HCT116 (cell line): ENCODE measurements around the gene UQCC2. TPM values are rescaled to one million over a fixed set of nuclear protein-coding genes. Genes with fewer than 3 reads are reported as not detected.

ENCODE experiments used
- ATAC-seq: fragments of 200-7000 bp; cut with Tn5 transposase; 2 replicates; pipeline ENCODE4 v1.9.1; 2020; ENCODE audit warnings: mild to moderate bottlenecking, moderate library complexity
- BruUV-seq: library from RNA; stranded (reverse); fragments of 400-500 nt; replicated peaks from 2 replicates; lab custom pipeline; 2021; lab: Mats Ljungman, UMichigan
- CTCF ChIA-PET: fragments of 300-600 bp; sonication (Branson Sonifier 250); formaldehyde crosslinking; loops from one replicate; lab custom pipeline; 2021; ENCODE audit warnings: antibody characterized with exemption; lab: Charles Lee
- POLR2A ChIA-PET: fragments of 300-600, 350-600 bp; sonication (Branson Sonifier 250); formaldehyde crosslinking; loops from one replicate; lab custom pipeline; 2021; ENCODE audit warnings: antibody characterized with exemption; lab: Charles Lee
- RAD21 ChIA-PET, 2 experiments: fragments of 300-600 bp; sonication (Branson Sonifier 250); formaldehyde crosslinking; loops; one replicate each; lab custom pipeline; 2023; ENCODE audit warnings: low total read pairs in 2 of 2; ENCODE audit not compliant: uncharacterized antibody in 2 of 2, unreplicated experiment in 2 of 2, low non-redundant PET in 1 of 2; lab: Charles Lee
- DNase-seq: peaks from one replicate; pipeline ENCODE4 v3.0.0-alpha.2; 2010; ENCODE audit warnings: low read depth, low spot score
- H2AFZ ChIP-seq: fragments of 200-600 bp; shearing (Covaris generic), sonication (generic); 2 replicates; pipeline ENCODE4 v1.6.1; 2017; ENCODE audit warnings: low read depth, mixed run types, mixed read lengths, antibody characterized with exemption, low read length; ENCODE audit not compliant: poor library complexity, severe bottlenecking
- H3K27ac ChIP-seq: 2 replicates; pipeline ENCODE4 v1.5.1; 2012; ENCODE audit warnings: low read depth, low read length
- H3K27me3 ChIP-seq: fragments of 200-600 bp; sonication (generic); 2 replicates; pipeline ENCODE4 v1.6.1; 2016; ENCODE audit warnings: mixed run types, low read length, mixed read lengths; ENCODE audit not compliant: insufficient read depth
- H3K36me3 ChIP-seq, 2 experiments: fragments of 200-500 bp in 1 of 2; fragments of 200-600 bp in 1 of 2; sonication (Bioruptor generic) in 1 of 2; sonication (generic) in 1 of 2; 2 replicates each; pipeline versions ENCODE4 v1.5.1 to v1.6.1; 2014 to 2016; ENCODE audit warnings: low read length in 2 of 2, inconsistent platforms in 1 of 2, mixed read lengths in 1 of 2, mixed run types in 1 of 2; ENCODE audit not compliant: insufficient read depth in 2 of 2, control insufficient read depth in 1 of 2
- H3K4me1 ChIP-seq, 2 experiments: fragments of 200-600 bp in 1 of 2; sonication (generic) in 1 of 2; 2 replicates each; pipeline versions ENCODE4 v1.5.1 to v1.6.1; 2012 to 2017; ENCODE audit warnings: low read length in 2 of 2, inconsistent platforms in 1 of 2, mild to moderate bottlenecking in 1 of 2, mixed read lengths in 1 of 2, mixed run types in 1 of 2, moderate library complexity in 1 of 2; ENCODE audit not compliant: insufficient read depth in 2 of 2, control insufficient read depth in 1 of 2
- H3K4me2 ChIP-seq: fragments of 200-600 bp; sonication (generic); 2 replicates; pipeline ENCODE4 v1.6.1; 2017; ENCODE audit warnings: mixed run types, low read length, mixed read lengths
- H3K4me3 ChIP-seq, 2 experiments: fragments of 200-600 bp in 1 of 2; sonication (generic) in 1 of 2; replicated peaks in 1 of 2; 2 replicates each; pipeline ENCODE4 v1.5.1; 2011 to 2016; ENCODE audit warnings: low read length in 2 of 2, control low read depth in 1 of 2, low read depth in 1 of 2, mild to moderate bottlenecking in 1 of 2, mixed read lengths in 1 of 2, mixed run types in 1 of 2
- H3K79me2 ChIP-seq: fragments of 200-600 bp; sonication (generic); 2 replicates; pipeline ENCODE4 v1.6.1; 2017; ENCODE audit warnings: mild to moderate bottlenecking, mixed run types, low read length, moderate library complexity, mixed read lengths; ENCODE audit not compliant: insufficient read depth
- H3K9ac ChIP-seq: fragments of 200-600 bp; sonication (generic); 2 replicates; pipeline ENCODE4 v1.6.1; 2016; ENCODE audit warnings: low read length, mixed read lengths
- H3K9me2 ChIP-seq: fragments of 200-600 bp; sonication (generic), shearing (Covaris generic); 2 replicates; pipeline ENCODE4 v1.6.1; 2017; ENCODE audit warnings: mixed run types, mild to moderate bottlenecking, moderate library complexity; ENCODE audit not compliant: insufficient read depth
- H3K9me3 ChIP-seq, 2 experiments: fragments of 200-500 bp in 1 of 2; fragments of 200-600 bp in 1 of 2; sonication (Bioruptor generic) in 1 of 2; sonication (generic) in 1 of 2; 2 replicates each; pipeline ENCODE4 v1.6.1; 2014 to 2017; ENCODE audit warnings: low read length in 2 of 2, mixed read lengths in 2 of 2, inconsistent platforms in 1 of 2, low read depth in 1 of 2, mild to moderate bottlenecking in 1 of 2, mixed run types in 1 of 2, moderate library complexity in 1 of 2; ENCODE audit not compliant: control insufficient read depth in 1 of 2, insufficient read depth in 1 of 2
- H4K20me1 ChIP-seq: fragments of 200-600 bp; sonication (generic), shearing (Covaris generic); 2 replicates; pipeline ENCODE4 v1.6.1; 2017; ENCODE audit warnings: mixed run types, mild to moderate bottlenecking, moderate library complexity; ENCODE audit not compliant: insufficient read depth
- ATF3 ChIP-seq: IDR thresholded peaks from 2 replicates; pipeline ENCODE4 v1.6.1; 2012
- CEBPB ChIP-seq: IDR thresholded peaks from 2 replicates; pipeline ENCODE4 v1.6.1; 2012; ENCODE audit warnings: low read depth
- CTCF ChIP-seq, 3 experiments: fragments of 200-600 bp in 1 of 3; sonication (generic) in 1 of 3; IDR thresholded peaks in 2 of 3; conservative IDR thresholded peaks in 1 of 3; 2 replicates each; pipeline ENCODE4 v1.5.1; 2012 to 2017; ENCODE audit warnings: low read depth in 2 of 3, low read length in 2 of 3, antibody characterized with exemption in 1 of 3, borderline replicate concordance in 1 of 3, control low read depth in 1 of 3, mild to moderate bottlenecking in 1 of 3, mixed read lengths in 1 of 3, mixed run types in 1 of 3, moderate library complexity in 1 of 3; ENCODE audit not compliant: insufficient read depth in 1 of 3
- EGR1 ChIP-seq: IDR thresholded peaks from 2 replicates; pipeline ENCODE4 v1.6.1; 2012; ENCODE audit warnings: low read depth
- FOSL1 ChIP-seq: IDR thresholded peaks from 2 replicates; pipeline ENCODE4 v1.6.1; 2012; ENCODE audit warnings: low read depth
- JUND ChIP-seq: IDR thresholded peaks from 2 replicates; pipeline ENCODE4 v1.6.1; 2012
- POLR2AphosphoS5 ChIP-seq: IDR thresholded peaks from 2 replicates; pipeline ENCODE4 v1.6.1; 2011; ENCODE audit warnings: mild to moderate bottlenecking, low read depth, low read length, moderate library complexity
- SIN3A ChIP-seq: IDR thresholded peaks from 2 replicates; pipeline ENCODE4 v1.6.1; 2012; ENCODE audit warnings: low read depth
- TCF7L2 ChIP-seq: IDR thresholded peaks from 2 replicates; pipeline ENCODE4 v1.7.0; 2011; ENCODE audit warnings: borderline replicate concordance, inconsistent platforms; ENCODE audit not compliant: insufficient read depth, insufficient read length; ENCODE audit errors: extremely low read depth
- YY1 ChIP-seq: IDR thresholded peaks from 2 replicates; pipeline ENCODE4 v1.6.1; 2011; ENCODE audit warnings: low read length, low read depth, moderate library complexity, mild to moderate bottlenecking; ENCODE audit not compliant: insufficient replicate concordance; ENCODE audit errors: extremely low read depth
- ZNF274 ChIP-seq: fragments of 200-500 bp; sonication (Bioruptor generic); IDR thresholded peaks from 2 replicates; pipeline ENCODE4 v1.6.1; 2014; ENCODE audit warnings: mild to moderate bottlenecking, low read depth, low read length, inconsistent platforms
- intact Hi-C: fragments of 100-400 bp; cut with micrococcal nuclease; formaldehyde crosslinking; loops from 2 replicates; pipeline ENCODE4 v1.10.0; 2022
- total RNA-seq: library from RNA; stranded (reverse); gene quantifications from one replicate; pipeline ENCODE4 v1.2.1, GENCODE V29; 2021; ENCODE audit not compliant: unreplicated experiment
- TF ChIP-seq, protein P1 (sequence below): IDR thresholded peaks from 2 replicates; pipeline ENCODE4 v1.6.1; 2012
- TF ChIP-seq, protein P2 (sequence below): IDR thresholded peaks from 2 replicates; pipeline ENCODE4 v1.6.1; 2012; ENCODE audit warnings: low read depth

The UQCC2 gene
- total RNA-seq, 1 experiment from 2014 or later: 95.1 TPM

- Histone ChIP-seq H3K4me3 (no peak overlapping the region), H3K27ac (no peak overlapping the region), H3K9me3 (no peaks in the 10 kb centered on the region), H3K9ac (no peak overlapping the region), H3K27me3 (peaks cover 14% of the 10 kb centered on the region; the same call in 1 of the 2 replicates), H3K4me1 (peaks cover 0 to 6% of the 10 kb centered on the region in 2 experiments; a peak in 2 of 4 replicates), H3K4me2 (no peak overlapping the region), H3K36me3 (no peaks in the 10 kb centered on the region), H3K79me2 (no peaks in the 10 kb centered on the region), H4K20me1 (no peaks in the 10 kb centered on the region), H3K9me2 (no peaks in the 10 kb centered on the region), H2AFZ (no peak overlapping the region)
- no peak for TF ChIP-seq JUND
- TF ChIP-seq, protein P1, sequence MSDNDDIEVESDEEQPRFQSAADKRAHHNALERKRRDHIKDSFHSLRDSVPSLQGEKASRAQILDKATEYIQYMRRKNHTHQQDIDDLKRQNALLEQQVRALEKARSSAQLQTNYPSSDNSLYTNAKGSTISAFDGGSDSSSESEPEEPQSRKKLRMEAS: no peak
- no peak for TF ChIP-seq YY1
- no peak for TF ChIP-seq POLR2AphosphoS5
- no peak for TF ChIP-seq CEBPB
- RAD21 ChIA-PET: interaction anchor here in 1 of 2 experiments (0.5 kb wide), 1 partner anchor 13 kb away, joined by 7 read pairs; no protein-coding TSS in a partner anchor
- POLR2A ChIA-PET: no interaction called here
- DNase-seq: no peak
- CTCF ChIA-PET: no interaction called here
- no peak for ATAC-seq
- no TSS peak for BruUV-seq
- intact Hi-C loops: no loop called here
Observed at GRCh38 chr6:33727932-33728331, 16.4 kb upstream of the UQCC2 start.

DNA sequence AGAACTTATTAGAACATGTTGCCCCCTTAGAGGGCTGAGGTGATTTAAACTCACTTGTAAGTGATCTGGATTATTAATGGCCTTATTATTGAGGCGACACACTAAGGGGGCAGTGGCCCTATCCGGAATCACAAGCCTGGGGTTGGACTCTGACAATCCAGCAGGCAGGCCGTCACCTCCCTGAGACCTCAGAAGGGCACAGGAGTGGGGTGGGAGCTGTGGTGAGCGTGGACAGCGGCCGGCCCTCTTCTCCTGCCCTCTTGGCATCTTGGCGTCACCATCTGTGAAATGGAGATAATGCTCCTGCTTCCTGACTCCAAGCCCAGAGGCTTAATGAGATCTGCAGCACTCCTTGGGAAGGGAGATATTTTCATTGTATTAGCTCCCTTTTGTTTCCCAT lies 15.6 kb upstream of the UQCC2 start:
- CTCF ChIA-PET: no interaction called here
- no peaks in the 10 kb centered on the region for H3K9me3 ChIP-seq
- H3K4me3 ChIP-seq: no peak overlapping the region
- no peaks in the 10 kb centered on the region for H4K20me1 ChIP-seq
- no peak overlapping the region for H3K27ac ChIP-seq
- H3K79me2 ChIP-seq: no peaks in the 10 kb centered on the region
- H3K4me1 ChIP-seq: no peaks in the 10 kb centered on the region; a peak in 1 of 4 replicates
- no peak for ATAC-seq
- RAD21 ChIA-PET: no interaction called here
- no peak overlapping the region for H3K4me2 ChIP-seq
- H2AFZ ChIP-seq: no peak overlapping the region
- H3K27me3 ChIP-seq: peaks cover 22% of the 10 kb centered on the region
- TF ChIP-seq CTCF (IDR thresholded peaks at IDR 0.05 in 2 of 3, conservative IDR thresholded peaks at IDR 0.05 in 1 of 3; ENCODE audit: borderline replicate concordance in 1 of 3, insufficient read depth in 1 of 3, low read depth in 2 of 3, low read length in 2 of 3) (no peak), CEBPB (no peak), TCF7L2 (no peak), FOSL1 (no peak), SIN3A (no peak), EGR1 (no peak), ZNF274 (no peak), ATF3 (no peak)
- TF ChIP-seq, protein P2, sequence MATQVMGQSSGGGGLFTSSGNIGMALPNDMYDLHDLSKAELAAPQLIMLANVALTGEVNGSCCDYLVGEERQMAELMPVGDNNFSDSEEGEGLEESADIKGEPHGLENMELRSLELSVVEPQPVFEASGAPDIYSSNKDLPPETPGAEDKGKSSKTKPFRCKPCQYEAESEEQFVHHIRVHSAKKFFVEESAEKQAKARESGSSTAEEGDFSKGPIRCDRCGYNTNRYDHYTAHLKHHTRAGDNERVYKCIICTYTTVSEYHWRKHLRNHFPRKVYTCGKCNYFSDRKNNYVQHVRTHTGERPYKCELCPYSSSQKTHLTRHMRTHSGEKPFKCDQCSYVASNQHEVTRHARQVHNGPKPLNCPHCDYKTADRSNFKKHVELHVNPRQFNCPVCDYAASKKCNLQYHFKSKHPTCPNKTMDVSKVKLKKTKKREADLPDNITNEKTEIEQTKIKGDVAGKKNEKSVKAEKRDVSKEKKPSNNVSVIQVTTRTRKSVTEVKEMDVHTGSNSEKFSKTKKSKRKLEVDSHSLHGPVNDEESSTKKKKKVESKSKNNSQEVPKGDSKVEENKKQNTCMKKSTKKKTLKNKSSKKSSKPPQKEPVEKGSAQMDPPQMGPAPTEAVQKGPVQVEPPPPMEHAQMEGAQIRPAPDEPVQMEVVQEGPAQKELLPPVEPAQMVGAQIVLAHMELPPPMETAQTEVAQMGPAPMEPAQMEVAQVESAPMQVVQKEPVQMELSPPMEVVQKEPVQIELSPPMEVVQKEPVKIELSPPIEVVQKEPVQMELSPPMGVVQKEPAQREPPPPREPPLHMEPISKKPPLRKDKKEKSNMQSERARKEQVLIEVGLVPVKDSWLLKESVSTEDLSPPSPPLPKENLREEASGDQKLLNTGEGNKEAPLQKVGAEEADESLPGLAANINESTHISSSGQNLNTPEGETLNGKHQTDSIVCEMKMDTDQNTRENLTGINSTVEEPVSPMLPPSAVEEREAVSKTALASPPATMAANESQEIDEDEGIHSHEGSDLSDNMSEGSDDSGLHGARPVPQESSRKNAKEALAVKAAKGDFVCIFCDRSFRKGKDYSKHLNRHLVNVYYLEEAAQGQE: no peak
- TF ChIP-seq, protein P1: no peak
- TF ChIP-seq, all 23 proteins: peak for 0
- Histone ChIP-seq H3K9ac (no peak overlapping the region), H3K9me2 (no peaks in the 10 kb centered on the region), H3K36me3 (no peaks in the 10 kb centered on the region)
- POLR2A ChIA-PET: no interaction called here
- no TSS peak for BruUV-seq
- DNase-seq: no peak
- intact Hi-C loops: no loop called here
